ENCODE measurements around the gene APOBEC3A. TPM values are rescaled to one million over a fixed set of nuclear protein-coding genes. Genes with fewer than 3 reads are reported as not detected.
"Not testable (repeated sequence)": the region's sequence is repeated elsewhere in the genome, so short reads cannot be mapped to it uniquely, and the experiment has no call there.

Gene APOBEC3A
- total RNA-seq, 1 donor from 2014 or later: not detected

- peak overlapping the region in 1 of 2 donors; percentile 35 for H3K4me3 ChIP-seq
- no peak for DNase-seq (ENCODE audit: extremely low spot score in 2 of 2)
- H3K36me3 ChIP-seq: no peaks in the 10 kb centered on the region
- no peaks in the 10 kb centered on the region for H3K27me3 ChIP-seq
- no peaks in the 10 kb centered on the region for H3K4me1 ChIP-seq
- no peak overlapping the region for H3K27ac ChIP-seq
- TF ChIP-seq POLR2A (IDR thresholded peaks at IDR 0.05): no peak
- no peak for TF ChIP-seq POLR2AphosphoS5 (IDR thresholded peaks at IDR 0.05; ENCODE audit: insufficient read depth in 1 of 2, low read depth in 1 of 2)
- no peak for TF ChIP-seq CTCF (IDR thresholded peaks at IDR 0.05)
- no peaks in the 10 kb centered on the region for H3K9me3 ChIP-seq
- intact Hi-C loops (cut with DNase I): no loop called here
These were observed 23.9 kb downstream of the APOBEC3A start for GRCh38 chr22:38981005-38981991.

- no peaks in the 10 kb centered on the region for H3K36me3 ChIP-seq
- TF ChIP-seq POLR2AphosphoS5 (IDR thresholded peaks at IDR 0.05; ENCODE audit: insufficient read depth in 1 of 2, low read depth in 1 of 2): peak in 1 of 2 donors; percentile 60
- no peak for TF ChIP-seq CTCF (IDR thresholded peaks at IDR 0.05)
- H3K4me3 ChIP-seq: peak within 1 kb of the TSS in 1 of 2 donors; percentile 35
- intact Hi-C loops (cut with DNase I): no loop called here
- no peaks in the 10 kb centered on the region for H3K9me3 ChIP-seq
- no peak within 1 kb of the TSS for H3K27ac ChIP-seq
- peak in 1 of 2 donors; percentile 94 for DNase-seq (ENCODE audit: extremely low spot score in 2 of 2)
- H3K27me3 ChIP-seq: no peaks in the 10 kb centered on the region
- no peaks in the 10 kb centered on the region for H3K4me1 ChIP-seq
These were observed 24.9 kb downstream of the APOBEC3A start, which contains the start of gene APOBEC3B for GRCh38 chr22:38981992-38982927. Gene APOBEC3B, plus strand, starts transcription at chr22:38982347. Its CDS starts 107 bp downstream, at chr22:38982454.

- intact Hi-C loops (cut with DNase I): no loop called here
These were observed 26.8 kb downstream of the APOBEC3A start for GRCh38 chr22:38984224-38984623.

GRCh38 chr22:38984784-38985757, 27.7 kb downstream of the APOBEC3A start:
- H3K36me3 ChIP-seq; H3K27ac ChIP-seq; intact Hi-C loops (cut with DNase I); H3K27me3 ChIP-seq; DNase-seq (ENCODE audit: extremely low spot score in 2 of 2); H3K9me3 ChIP-seq; H3K4me3 ChIP-seq; H3K4me1 ChIP-seq: not testable (repeated sequence)

More at GRCh38 chr22:38984224-38984623, 26.8 kb downstream of the APOBEC3A start:
- H3K9me3 ChIP-seq: no peaks in the 10 kb centered on the region
- no peaks in the 10 kb centered on the region for H3K36me3 ChIP-seq
- no peak for TF ChIP-seq POLR2A (IDR thresholded peaks at IDR 0.05)
- no peak for TF ChIP-seq POLR2AphosphoS5 (IDR thresholded peaks at IDR 0.05; ENCODE audit: insufficient read depth in 1 of 2, low read depth in 1 of 2)
- TF ChIP-seq CTCF (IDR thresholded peaks at IDR 0.05): no peak
- no peaks in the 10 kb centered on the region for H3K4me1 ChIP-seq
- DNase-seq (ENCODE audit: extremely low spot score in 2 of 2): no peak
- no peak overlapping the region for H3K4me3 ChIP-seq
- H3K27ac ChIP-seq: no peak overlapping the region
- H3K27me3 ChIP-seq: no peaks in the 10 kb centered on the region

Measured in vagina (tissue), 2 donors.